ENCODE data around the gene TMEM222.
"Not testable (repeated sequence)": the region's sequence is repeated elsewhere in the genome, so short reads cannot be mapped to it uniquely, and the experiment has no call there.

The TMEM222 gene, protein sequence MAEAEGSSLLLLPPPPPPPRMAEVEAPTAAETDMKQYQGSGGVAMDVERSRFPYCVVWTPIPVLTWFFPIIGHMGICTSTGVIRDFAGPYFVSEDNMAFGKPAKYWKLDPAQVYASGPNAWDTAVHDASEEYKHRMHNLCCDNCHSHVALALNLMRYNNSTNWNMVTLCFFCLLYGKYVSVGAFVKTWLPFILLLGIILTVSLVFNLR

GRCh38 chr1:27321813-27322568 lies at the start of gene TMEM222:
Gene TMEM222 (plus strand): TSS chr1:27322163. CDS start chr1:27322198, 35 bp downstream.
- peak; percentile 98 for DNase-seq
- H3K27me3 Mint-ChIP-seq (ENCODE audit: low read depth, poor library complexity), result peaks cover 11% of the 10 kb centered on the region
- H3K4me3 Mint-ChIP-seq, result peak within 1 kb of the TSS; percentile 97
- H3K9me3 Mint-ChIP-seq, result no peaks in the 10 kb centered on the region
- TF ChIP-seq CTCF (IDR thresholded peaks at IDR 0.05), result no peak
- H3K36me3 Mint-ChIP-seq (ENCODE audit: low read depth), result peaks cover 17% of the 10 kb centered on the region
- H3K4me1 Mint-ChIP-seq, result peaks cover 41% of the 10 kb centered on the region
- H3K27ac Mint-ChIP-seq, result peak within 1 kb of the TSS; percentile 97

DNA sequence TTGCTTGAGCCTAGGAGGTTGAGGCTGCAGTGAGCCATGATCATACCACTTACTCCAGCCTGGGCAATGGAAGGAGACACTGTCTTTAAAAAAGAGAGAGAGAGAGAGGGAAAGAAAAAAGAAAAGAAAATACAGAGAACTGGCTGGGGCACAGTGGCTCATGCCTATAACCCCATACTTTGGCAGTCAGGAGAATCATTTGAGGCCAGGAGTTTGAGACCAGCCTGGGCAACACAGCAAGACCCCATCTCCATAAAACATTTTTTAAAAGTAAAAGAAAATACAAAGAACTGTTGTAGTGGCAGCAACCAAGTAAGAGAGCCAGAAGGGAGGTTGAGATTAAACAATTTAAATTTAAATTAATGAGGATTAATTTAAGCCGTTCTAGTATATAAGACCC lies 47.8 kb upstream of the TMEM222 start:
- Mint-ChIP-seq H3K27me3 (ENCODE audit: low read depth, poor library complexity) (no peaks in the 10 kb centered on the region), H3K4me1 (no peaks in the 10 kb centered on the region), H3K9me3 (peaks cover 29% of the 10 kb centered on the region), H3K36me3 (ENCODE audit: low read depth) (peaks cover 54% of the 10 kb centered on the region), H3K4me3 (no peak overlapping the region), H3K27ac (no peak overlapping the region)
- no peak for TF ChIP-seq CTCF (IDR thresholded peaks at IDR 0.05)
- DNase-seq, result no peak

- Mint-ChIP-seq H3K4me3 (no peak overlapping the region), H3K36me3 (ENCODE audit: low read depth) (peaks cover 51% of the 10 kb centered on the region), H3K4me1 (no peaks in the 10 kb centered on the region), H3K27ac (no peak overlapping the region), H3K9me3 (peaks cover 29% of the 10 kb centered on the region), H3K27me3 (ENCODE audit: low read depth, poor library complexity) (no peaks in the 10 kb centered on the region)
- TF ChIP-seq CTCF (IDR thresholded peaks at IDR 0.05), result no peak
- no peak for DNase-seq
Measured at GRCh38 chr1:27275696-27276095, 46.3 kb upstream of the TMEM222 start.

- H3K4me3 Mint-ChIP-seq, result no peak overlapping the region
- H3K4me1 Mint-ChIP-seq, result peaks cover 17% of the 10 kb centered on the region
- peak; percentile 92 for DNase-seq
- H3K27me3 Mint-ChIP-seq (ENCODE audit: low read depth, poor library complexity), result no peaks in the 10 kb centered on the region
- peak; percentile 86 for TF ChIP-seq CTCF (IDR thresholded peaks at IDR 0.05)
- no peak overlapping the region for H3K27ac Mint-ChIP-seq
- H3K36me3 Mint-ChIP-seq (ENCODE audit: low read depth), result peaks cover 27% of the 10 kb centered on the region
- H3K9me3 Mint-ChIP-seq, result no peaks in the 10 kb centered on the region
Measured at GRCh38 chr1:27284425-27285273, 37.3 kb upstream of the TMEM222 start.

DNA sequence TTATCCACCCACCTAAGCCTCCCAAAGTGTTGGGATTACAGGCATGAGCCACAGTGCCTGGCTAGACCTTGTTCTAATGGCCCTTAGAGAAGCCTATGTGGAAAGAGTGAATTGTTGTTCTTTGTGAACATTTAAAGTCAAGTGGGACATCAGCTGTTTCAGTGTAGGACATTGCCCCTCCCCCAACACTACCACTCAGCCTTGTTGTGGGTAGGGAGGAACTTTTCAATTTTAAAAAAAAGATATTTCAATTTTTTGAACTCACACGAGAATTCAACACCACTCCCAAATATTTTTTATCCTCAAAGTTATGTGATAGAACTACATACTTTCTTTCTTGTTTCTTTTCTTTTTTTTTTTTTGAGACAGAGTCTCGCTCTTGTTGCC lies 36.7 kb upstream of the TMEM222 start:
- no peak for DNase-seq
- H3K4me3 Mint-ChIP-seq, result no peak overlapping the region
- H3K27ac Mint-ChIP-seq, result no peak overlapping the region
- peaks cover 17% of the 10 kb centered on the region for H3K4me1 Mint-ChIP-seq
- peaks cover 31% of the 10 kb centered on the region for H3K36me3 Mint-ChIP-seq (ENCODE audit: low read depth)
- no peak for TF ChIP-seq CTCF (IDR thresholded peaks at IDR 0.05)
- H3K9me3 Mint-ChIP-seq, result peaks cover 5% of the 10 kb centered on the region
- no peaks in the 10 kb centered on the region for H3K27me3 Mint-ChIP-seq (ENCODE audit: low read depth, poor library complexity)

- DNase-seq; H3K4me3 Mint-ChIP-seq; H3K27ac Mint-ChIP-seq; H3K9me3 Mint-ChIP-seq; H3K27me3 Mint-ChIP-seq (ENCODE audit: low read depth, poor library complexity): not testable (repeated sequence)
- H3K4me1 Mint-ChIP-seq, result peaks cover 17% of the 10 kb centered on the region
- H3K36me3 Mint-ChIP-seq (ENCODE audit: low read depth), result peaks cover 37% of the 10 kb centered on the region
Measured at GRCh38 chr1:27285821-27286220, 36.1 kb upstream of the TMEM222 start.

DNA sequence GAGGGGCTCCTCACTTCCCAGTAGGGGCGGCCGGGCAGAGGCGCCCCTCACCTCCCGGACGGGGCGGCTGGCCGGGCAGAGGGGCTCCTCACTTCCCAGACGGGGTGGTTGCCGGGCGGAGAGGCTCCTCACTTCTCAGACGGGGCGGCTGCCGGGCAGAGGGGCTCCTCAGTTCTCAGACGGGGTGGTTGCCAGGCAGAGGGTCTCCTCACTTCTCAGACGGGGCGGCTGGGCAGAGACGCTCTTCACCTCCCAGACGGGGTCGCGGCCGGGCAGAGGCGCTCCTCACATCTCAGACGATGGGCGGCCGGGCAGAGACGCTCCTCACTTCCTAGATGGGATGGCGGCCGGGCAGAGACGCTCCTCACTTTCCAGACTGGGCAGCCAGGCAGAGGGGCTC lies 32.8 kb upstream of the TMEM222 start:
- H3K4me3 Mint-ChIP-seq; H3K27me3 Mint-ChIP-seq (ENCODE audit: low read depth, poor library complexity); H3K4me1 Mint-ChIP-seq; DNase-seq; H3K9me3 Mint-ChIP-seq; H3K27ac Mint-ChIP-seq: not testable (repeated sequence)
- peaks cover 37% of the 10 kb centered on the region for H3K36me3 Mint-ChIP-seq (ENCODE audit: low read depth)

All from nephron progenitor cell (in vitro differentiated cells).